ENCODE data around the gene DEAF1. TPM values are rescaled to one million over a fixed set of nuclear protein-coding genes. Genes with fewer than 3 reads are reported as not detected.

The DEAF1 gene
- total RNA-seq, 1 donor from 2014 or later, result 56.5 TPM

DNA sequence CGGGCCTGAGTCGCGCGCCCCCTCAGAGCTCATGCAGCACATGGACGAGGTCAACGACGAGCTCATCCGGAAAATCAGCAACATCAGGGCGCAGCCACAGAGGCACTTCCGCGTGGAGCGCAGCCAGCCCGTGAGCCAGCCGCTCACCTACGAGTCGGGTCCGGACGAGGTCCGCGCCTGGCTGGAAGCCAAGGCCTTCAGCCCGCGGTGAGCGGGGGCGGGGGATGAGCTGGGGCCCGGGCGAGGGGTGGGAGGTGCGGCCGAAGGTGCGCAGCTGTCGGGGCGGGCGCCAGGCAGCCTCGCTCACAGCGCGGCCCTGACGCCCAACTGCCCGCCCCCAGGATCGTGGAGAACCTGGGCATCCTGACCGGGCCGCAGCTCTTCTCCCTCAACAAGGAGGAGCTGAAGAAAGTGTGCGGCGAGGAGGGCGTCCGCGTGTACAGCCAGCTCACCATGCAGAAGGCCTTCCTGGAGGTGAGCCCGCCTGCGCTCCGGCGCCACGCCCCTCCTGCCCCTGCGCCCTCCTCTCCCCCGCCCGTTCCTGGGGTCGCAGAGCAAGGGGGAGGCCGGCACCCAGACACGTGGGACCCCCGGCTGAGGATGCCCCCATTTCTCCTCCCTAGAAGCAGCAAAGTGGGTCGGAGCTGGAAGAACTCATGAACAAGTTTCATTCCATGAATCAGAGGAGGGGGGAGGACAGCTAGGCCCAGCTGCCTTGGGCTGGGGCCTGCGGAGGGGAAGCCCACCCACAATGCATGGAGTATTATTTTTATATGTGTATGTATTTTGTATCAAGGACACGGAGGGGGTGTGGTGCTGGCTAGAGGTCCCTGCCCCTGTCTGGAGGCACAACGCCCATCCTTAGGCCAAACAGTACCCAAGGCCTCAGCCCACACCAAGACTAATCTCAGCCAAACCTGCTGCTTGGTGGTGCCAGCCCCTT lies 31.5 kb upstream of the DEAF1 start:
- DNase-seq (ENCODE audit: low read depth), result no peak
- no peak overlapping the region for H3K4me3 ChIP-seq (ENCODE audit: low read depth, low read length)
- H3K27me3 ChIP-seq (ENCODE audit: control insufficient read depth, insufficient read depth, low read length), result no peaks in the 10 kb centered on the region
- H3K36me3 ChIP-seq (ENCODE audit: control insufficient read depth, insufficient read depth, low read length), result peaks cover 4% of the 10 kb centered on the region
- TF ChIP-seq, protein P1, sequence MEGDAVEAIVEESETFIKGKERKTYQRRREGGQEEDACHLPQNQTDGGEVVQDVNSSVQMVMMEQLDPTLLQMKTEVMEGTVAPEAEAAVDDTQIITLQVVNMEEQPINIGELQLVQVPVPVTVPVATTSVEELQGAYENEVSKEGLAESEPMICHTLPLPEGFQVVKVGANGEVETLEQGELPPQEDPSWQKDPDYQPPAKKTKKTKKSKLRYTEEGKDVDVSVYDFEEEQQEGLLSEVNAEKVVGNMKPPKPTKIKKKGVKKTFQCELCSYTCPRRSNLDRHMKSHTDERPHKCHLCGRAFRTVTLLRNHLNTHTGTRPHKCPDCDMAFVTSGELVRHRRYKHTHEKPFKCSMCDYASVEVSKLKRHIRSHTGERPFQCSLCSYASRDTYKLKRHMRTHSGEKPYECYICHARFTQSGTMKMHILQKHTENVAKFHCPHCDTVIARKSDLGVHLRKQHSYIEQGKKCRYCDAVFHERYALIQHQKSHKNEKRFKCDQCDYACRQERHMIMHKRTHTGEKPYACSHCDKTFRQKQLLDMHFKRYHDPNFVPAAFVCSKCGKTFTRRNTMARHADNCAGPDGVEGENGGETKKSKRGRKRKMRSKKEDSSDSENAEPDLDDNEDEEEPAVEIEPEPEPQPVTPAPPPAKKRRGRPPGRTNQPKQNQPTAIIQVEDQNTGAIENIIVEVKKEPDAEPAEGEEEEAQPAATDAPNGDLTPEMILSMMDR (IDR thresholded peaks at IDR 0.05; ENCODE audit: insufficient read depth, low read length, poor library complexity, severe bottlenecking), result no peak

DNA sequence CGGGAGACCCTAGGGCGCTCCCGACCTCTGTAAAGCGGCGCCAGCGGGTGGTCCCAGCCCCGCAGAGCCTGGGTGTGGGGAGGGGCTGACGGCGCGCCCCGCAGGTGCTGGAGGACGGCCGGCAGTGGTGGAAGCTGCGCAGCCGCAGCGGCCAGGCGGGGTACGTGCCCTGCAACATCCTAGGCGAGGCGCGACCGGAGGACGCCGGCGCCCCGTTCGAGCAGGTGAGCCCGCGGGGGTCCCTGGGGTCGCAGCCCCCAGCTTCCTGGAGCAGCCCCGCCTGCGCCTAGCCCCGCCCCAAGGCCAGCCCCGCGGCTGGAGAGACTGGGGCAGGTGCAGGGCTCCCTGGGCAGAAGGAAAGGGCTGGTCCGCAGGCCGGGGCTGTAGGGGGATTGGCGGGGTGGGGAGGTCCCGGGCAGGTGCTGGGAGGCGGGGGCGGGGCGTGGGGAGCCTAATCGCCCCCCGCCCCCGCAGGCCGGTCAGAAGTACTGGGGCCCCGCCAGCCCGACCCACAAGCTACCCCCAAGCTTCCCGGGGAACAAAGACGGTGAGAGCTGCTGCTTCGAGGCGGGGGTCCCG lies 30.7 kb upstream of the DEAF1 start:
- Histone ChIP-seq H3K4me3 (ENCODE audit: low read depth, low read length) (no peak overlapping the region), H3K27me3 (ENCODE audit: control insufficient read depth, insufficient read depth, low read length) (no peaks in the 10 kb centered on the region), H3K36me3 (ENCODE audit: control insufficient read depth, insufficient read depth, low read length) (peaks cover 4% of the 10 kb centered on the region)
- DNase-seq (ENCODE audit: low read depth), result no peak
- TF ChIP-seq, protein P1 (IDR thresholded peaks at IDR 0.05; ENCODE audit: insufficient read depth, low read length, poor library complexity, severe bottlenecking), result no peak

DNA sequence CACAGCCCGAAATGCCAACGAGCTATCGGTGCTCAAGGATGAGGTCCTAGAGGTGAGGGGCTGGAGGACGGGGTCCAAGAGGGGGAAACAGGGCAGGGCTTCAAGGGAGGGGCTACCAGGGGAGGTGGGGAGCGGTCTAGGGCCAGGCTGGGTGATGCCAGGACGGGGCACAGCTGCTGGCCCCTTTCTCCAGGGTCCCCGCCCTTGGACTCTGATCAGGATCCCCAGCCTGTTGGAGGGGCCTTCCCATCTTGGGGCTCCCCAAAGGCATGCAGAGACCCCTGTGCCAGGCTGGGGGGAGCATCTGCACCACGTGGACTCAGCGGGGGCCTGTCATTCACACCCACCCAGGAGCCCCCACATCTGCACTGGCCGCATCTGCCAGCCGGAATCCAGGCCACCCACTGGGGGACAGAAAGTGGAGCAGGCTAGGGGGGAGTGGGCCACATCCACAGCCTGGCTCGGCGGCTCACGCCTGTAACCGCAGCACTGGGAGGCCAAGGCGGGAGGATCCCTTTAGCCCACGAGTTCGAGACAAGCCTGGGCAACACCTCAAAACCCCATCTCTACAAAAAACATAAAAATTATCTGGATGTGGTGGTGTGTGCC lies 29.9 kb upstream of the DEAF1 start:
- no peak for DNase-seq (ENCODE audit: low read depth)
- peaks cover 5% of the 10 kb centered on the region for H3K36me3 ChIP-seq (ENCODE audit: control insufficient read depth, insufficient read depth, low read length)
- H3K4me3 ChIP-seq (ENCODE audit: low read depth, low read length), result no peak overlapping the region
- no peaks in the 10 kb centered on the region for H3K27me3 ChIP-seq (ENCODE audit: control insufficient read depth, insufficient read depth, low read length)
- TF ChIP-seq, protein P1 (IDR thresholded peaks at IDR 0.05; ENCODE audit: insufficient read depth, low read length, poor library complexity, severe bottlenecking), result no peak

DNA sequence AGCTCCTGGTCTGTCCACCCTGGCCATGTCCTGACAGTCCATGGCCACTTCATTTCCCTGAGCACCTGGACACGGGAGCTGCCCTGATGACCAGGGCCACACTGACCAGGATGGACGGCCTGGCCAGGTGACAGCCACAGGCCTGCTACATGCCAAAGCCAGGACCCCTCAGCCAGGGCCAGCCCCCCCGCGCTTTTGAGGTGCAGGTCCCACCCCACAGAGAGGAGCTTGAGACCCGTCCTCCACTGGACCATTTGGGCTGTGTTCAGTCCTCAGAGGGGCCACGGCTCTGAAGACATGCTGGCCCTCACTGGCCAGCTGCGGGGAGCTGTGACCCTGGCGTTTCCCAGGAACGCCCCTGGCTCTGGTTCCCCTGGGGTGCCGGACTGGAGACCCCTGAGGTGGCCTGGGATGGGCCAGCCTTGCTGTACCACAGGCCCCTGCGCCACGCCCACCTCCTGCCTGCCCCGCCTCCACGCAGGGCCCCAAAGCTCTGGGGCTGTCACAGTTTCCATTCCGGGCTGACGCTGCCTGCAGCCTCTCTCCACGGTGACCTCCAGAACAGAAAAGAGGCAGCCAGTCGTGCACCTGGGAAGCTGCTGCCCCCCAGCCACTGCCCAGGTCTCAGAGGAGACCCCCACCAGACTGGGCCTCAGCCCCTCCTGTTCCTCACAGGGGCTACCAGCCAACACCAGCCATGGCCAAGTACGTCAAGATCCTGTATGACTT lies 29.2 kb upstream of the DEAF1 start:
- Histone ChIP-seq H3K4me3 (ENCODE audit: low read depth, low read length) (no peak overlapping the region), H3K27me3 (ENCODE audit: control insufficient read depth, insufficient read depth, low read length) (no peaks in the 10 kb centered on the region), H3K36me3 (ENCODE audit: control insufficient read depth, insufficient read depth, low read length) (peaks cover 5% of the 10 kb centered on the region)
- no peak for DNase-seq (ENCODE audit: low read depth)
- TF ChIP-seq, protein P1 (IDR thresholded peaks at IDR 0.05; ENCODE audit: insufficient read depth, low read length, poor library complexity, severe bottlenecking), result no peak

DNA sequence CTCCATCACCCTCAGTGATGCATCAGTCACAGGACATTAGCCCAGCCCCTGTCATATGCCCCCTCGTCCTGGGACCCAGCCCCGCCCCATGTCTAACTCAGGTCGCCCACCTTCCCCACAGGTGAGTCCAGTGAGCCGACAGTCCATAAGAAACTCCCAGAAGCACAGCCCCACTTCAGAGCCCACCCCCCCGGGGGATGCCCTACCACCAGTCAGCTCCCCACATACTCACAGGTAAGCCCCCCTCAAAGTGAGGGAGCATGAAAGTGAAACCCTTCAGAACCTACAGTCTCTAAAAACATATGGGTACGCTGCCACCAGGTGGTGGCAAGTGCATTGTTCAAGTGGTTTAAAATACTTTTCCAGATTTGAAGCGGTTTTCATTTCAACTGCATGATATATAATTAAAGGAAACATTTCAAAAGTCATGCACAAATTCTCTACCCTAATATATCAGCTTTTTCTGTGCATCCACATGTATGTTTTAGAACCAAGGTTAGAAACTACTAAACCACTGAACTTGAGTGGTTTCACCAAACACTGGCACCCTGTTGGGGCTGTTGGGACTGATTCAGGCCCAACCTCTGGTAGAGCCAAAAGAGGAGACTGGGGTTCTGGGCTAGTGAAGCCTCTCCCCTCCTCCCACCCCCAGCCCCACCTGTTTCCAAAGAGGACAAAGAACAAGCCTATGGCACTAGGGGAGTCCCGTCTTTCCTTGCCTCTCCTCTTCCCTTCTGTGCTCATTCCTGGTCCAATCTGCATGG lies 28.3 kb upstream of the DEAF1 start:
- TF ChIP-seq, protein P1 (IDR thresholded peaks at IDR 0.05; ENCODE audit: insufficient read depth, low read length, poor library complexity, severe bottlenecking), result peak; percentile 57
- peaks cover 5% of the 10 kb centered on the region for H3K36me3 ChIP-seq (ENCODE audit: control insufficient read depth, insufficient read depth, low read length)
- no peak for DNase-seq (ENCODE audit: low read depth)
- no peak overlapping the region for H3K4me3 ChIP-seq (ENCODE audit: low read depth, low read length)
- no peaks in the 10 kb centered on the region for H3K27me3 ChIP-seq (ENCODE audit: control insufficient read depth, insufficient read depth, low read length)
